ENCODE results near the gene MTG1.

MTG1 gene

DNA sequence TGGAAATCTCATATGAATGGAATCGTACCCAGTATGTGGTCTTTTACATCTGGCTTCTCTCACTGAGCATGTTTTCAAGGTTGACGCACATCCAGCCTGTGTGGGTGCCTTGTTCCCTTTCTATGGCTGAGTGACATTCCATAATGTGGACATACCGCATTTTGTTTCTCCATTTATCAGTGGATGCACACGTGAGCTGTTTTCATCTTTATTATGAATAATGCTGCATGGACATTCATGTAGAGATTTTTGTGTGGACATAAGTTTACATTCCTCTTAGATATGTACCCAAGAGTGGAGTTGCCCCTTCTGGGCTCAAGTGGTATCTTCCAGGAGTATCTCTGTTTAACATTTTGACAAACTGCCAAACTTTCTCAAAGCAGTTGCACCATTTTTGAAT is 58.5 kb downstream of the MTG1 start:
- no peak for DNase-seq (ENCODE audit: low read depth)

DNA sequence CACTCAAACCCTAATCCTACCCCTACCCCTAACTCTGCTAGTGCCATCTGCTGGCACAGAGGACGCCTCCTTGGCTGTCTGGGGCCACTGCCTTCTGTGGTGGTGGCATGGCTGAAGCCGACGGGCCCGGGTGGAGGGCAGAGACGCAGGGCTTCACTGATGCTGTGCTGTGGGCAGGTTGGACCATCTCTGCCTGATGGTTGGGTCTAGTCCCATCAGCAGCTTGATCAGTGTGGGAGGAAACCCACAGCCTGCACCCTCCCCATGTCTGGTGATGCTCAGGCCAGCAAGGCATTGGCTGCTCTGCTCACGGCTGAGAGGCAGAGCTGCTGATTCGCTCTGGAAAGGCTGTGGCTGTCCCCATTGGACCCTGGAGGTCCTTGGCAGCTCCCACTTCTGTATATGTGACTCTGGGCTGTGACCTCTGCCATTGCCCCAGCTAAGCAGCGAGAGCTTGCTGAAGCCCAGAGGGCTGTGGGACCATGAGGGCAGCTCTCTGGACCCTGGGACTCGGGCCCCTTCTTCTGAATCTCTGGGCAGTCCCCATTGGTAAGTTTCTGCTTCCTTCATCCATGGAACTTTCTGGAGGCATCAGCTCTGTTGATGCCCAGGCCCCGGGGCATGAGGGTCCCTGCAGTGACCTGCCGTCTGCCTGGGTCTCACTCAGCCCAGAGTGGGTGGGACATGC is 59.7 kb downstream of the MTG1 start, which contains the start of gene SCART1:
Gene SCART1, plus strand, starts transcription at position 430 of the 688 bp plus-strand sequence. Its CDS starts 53 bp downstream, at position 483.
- DNase-seq (ENCODE audit: low read depth), result no peak

DNA sequence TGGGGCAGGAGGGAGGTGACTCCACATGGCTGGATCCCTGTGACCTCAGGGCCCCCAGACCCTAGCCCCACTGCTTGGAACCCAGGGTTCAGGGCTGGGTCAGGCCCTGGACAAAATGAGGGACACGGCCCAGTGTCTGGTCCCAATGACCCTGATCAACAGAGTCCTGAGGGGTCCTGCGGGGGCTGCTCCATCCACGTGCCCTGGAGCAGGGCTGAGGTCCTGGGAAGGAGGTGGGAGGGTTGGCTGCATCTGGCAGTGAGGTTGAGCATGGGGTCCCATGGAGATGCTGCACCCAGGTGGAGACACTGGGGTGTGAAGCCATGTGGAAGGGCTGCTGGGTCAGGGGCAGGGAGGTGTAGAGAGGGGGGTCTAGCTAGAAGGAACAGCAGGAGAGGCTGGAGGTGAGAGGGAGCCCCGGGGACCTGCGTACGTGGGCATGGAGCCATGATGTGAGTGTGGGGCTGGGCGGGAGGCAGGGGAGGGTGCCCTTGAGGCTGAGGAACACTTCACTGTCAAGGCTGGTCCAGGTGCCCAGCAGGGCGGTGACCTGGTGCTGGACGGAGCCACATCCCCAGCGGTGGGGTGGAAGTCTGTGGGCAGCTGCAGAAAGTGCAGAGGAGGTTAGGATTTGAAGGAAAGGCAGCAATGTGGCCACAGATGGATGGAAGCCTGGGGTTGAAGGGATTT is 60.4 kb downstream of the MTG1 start:
- no peak for DNase-seq (ENCODE audit: low read depth)

DNA sequence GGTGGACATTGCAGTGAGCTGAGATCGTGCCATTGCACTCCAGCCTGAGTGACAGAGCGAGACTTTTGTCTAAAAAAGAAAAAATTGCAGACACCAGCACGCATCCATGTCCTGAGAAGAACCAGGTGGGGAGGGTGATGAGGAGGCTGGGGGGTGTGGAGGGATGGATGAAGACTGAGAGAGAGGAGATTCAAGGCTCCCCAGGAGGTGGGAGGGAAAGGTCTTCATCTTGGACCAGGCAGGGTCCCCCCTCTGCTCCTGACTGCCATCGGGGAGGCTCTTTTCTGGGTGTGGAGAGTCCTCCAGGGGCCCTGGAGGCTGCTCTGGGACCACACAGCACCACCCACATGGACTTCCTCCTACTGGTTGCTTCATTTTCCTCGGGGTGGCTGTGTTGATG is 61.2 kb downstream of the MTG1 start:
- DNase-seq (ENCODE audit: low read depth), result no peak

DNA sequence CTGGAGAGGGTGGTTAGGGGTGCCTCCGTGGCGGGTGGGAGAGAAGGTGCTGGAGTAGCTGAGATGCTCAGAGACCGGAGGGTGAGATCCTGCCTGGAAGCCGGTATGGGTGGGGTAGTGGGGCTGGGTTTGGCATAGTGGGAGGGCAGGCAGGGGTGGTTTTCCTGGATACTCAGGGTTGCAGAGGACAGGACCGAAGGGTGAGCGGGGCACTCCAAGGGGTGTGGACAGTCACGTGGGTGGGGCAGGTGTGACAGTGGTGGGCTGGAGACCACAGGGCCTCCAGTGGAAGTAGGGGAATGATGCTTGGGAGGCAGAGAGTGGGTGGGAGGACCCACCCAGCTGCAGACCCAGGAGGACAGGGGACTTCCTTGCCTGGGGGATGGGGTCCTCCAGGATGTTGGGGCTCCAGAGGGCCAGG is 61.7 kb downstream of the MTG1 start:
- no peak for DNase-seq (ENCODE audit: low read depth)

DNA sequence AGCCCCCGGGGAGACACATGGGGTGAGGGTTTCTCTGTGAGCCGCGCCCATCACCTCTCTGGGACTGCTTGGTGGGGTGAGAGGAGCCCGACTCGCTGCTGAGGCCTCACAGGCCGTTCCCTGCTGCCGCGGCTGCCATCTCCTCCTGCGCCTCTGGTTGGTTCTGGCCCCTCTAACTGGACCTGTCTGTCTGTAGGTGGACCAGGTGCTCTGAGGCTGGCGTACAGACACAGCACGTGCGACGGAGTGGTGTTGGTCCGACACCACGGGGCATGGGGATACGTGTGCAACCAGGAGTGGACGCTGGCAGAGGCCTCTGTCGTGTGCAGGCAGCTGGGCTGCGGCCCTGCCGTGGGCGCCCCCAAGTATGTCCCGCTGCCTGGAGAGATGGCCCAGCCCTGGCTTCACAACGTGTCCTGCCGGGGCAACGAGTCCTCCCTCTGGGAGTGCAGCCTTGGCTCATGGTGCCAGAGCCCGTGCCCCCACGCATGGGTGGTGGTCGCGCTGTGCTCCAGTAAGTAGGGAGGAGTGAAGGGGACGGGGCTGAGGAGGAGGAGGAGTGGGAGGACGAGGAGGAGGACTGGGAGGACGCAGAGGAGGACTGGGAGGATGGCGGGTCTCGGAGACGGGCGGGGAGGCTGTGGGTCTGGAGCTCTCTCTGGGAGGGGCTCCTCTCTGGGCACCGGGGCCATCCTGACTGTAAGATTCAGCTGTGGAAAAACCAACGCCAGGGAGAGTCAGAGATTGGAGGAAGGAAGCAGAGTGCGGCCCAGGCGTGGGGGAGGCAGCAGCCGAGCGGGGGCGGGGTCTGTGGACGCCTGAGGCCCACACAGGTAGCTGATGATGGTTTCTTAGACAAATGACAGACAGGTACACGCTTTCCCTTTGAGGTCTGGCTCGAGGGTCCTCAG is 62.3 kb downstream of the MTG1 start:
- no peak for DNase-seq (ENCODE audit: low read depth)

DNA sequence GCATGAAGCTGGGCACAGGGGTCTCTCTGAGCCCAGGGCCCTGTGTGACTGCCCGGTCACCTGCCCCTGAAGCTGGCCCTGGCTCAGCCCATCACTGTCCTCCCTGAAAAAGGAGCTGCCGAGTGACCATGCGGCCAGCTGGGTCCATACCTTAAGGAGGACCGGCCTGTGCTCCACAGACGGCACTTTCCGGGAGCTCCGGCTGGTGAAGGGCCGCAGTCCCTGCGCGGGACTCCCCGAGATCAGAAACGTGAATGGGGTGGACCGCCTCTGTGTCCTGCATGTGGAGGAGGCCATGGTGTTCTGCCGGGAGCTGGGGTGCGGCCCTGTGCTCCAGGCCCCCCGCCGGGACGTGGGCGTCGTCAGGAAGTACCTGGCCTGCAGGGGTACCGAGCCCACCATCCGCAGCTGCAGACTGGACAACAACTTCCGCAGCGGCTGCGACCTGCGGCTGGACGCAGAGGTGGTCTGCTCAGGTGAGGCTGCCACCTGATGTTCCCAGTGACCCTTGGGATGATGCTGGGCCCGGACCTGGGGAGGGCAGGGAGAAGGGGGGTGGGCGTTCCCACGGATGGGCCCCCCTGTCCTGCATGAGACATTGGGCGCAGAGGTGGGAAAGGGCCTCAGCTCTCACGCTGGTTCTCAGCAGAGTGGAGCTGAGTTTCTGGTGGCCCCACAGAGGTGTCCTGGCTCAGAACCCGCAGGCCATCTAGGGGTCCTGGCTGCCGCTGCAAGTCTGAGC is 63.3 kb downstream of the MTG1 start:
- DNase-seq (ENCODE audit: low read depth), result no peak

DNA sequence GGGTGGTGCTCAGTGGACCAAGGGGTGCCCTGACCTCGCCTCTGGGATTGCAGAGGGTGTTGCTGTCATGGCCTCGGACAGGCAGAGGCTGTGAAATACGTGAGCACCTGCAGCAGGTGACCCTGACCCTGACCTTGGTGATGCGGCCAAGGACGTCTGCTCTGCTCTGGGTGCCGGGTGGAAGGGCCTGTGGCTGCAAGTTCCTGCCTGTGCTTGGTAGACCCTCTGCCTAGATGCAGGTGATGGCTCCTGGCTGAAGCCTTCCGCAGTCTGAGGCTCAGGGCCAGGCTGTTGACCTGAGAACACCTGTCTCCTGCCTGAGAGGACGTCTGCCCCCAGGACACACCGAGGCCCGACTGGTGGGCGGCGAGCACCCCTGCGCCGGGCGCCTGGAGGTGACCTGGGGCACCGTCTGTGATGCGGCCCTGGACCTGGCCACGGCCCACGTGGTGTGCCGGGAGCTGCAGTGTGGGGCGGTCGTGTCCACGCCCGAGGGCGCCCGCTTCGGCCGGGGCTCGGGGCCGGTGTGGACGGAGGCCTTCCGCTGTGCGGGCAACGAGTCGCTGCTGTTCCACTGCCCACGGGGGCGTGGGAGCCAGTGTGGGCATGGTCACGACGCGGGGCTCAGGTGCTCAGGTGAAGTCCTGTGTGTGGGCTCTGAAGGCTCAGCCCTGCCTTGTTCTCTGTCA is 64.2 kb downstream of the MTG1 start:
- DNase-seq (ENCODE audit: low read depth), result no peak

DNA sequence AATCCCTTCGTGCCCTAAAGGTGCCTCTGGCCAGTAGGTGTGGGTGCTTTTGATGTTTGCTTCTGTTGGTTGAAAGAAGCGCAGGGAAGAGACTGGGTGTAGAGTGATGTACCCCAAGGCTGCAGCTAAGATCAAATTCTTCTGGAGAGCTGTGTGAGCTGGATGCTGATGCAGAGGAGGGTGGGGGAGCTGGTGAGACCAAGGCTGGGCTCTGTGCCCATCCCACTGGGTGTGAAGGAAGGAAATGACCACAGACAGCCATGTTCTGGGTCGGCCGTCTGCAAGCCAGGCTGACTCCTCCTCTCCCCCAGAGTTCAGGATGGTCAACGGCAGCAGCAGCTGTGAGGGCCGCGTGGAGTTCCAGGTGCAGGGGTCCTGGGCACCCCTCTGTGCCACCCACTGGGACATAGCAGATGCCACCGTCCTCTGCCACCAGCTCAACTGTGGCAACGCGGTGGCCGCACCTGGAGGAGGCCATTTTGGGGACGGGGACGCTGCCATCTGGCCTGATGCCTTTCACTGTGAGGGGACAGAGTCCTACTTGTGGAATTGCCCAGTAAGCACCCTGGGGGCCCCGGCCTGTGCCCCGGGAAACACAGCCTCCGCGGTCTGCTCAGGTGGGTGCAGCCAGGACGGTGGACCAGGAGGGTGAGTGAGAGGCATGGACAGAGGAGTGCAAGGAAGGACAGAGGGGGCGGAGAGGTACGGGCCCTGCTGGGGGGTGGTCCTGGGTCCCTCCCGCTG is 64.9 kb downstream of the MTG1 start:
- no peak for DNase-seq (ENCODE audit: low read depth)

DNA sequence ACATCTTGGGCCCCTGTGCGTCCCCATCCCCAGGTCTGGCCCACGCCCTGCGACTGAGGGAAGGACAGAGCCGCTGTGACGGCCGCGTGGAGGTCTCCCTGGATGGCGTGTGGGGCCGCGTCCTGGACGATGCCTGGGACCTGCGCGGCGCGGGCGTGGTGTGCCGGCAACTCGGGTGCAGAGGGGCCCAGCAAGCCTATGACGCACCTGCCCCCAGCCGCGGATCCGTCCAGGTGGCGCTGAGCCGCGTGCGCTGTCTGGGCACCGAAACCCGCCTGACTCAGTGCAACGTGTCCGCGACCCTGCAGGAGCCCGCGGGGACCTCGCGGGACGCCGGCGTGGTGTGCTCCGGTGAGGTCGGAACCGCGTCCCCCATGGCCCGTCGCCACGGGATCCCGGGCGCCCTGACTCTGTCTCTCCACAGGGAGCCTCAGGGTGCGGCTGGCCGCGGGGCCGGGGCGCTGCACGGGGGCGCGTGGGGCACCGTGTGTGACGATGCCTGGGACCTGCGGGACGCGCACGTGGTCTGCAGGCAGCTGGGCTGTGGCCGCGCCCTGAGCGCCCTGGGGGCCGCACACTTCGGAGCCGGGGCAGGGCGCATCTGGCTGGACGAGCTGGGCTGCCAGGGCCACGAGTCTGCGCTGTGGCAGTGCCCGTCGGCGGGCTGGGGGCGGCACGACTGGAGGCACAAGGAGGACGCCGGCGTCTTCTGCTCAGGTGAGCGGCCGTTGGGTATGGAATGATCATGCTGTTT is 65.7 kb downstream of the MTG1 start:
- DNase-seq (ENCODE audit: low read depth), result no peak

DNA sequence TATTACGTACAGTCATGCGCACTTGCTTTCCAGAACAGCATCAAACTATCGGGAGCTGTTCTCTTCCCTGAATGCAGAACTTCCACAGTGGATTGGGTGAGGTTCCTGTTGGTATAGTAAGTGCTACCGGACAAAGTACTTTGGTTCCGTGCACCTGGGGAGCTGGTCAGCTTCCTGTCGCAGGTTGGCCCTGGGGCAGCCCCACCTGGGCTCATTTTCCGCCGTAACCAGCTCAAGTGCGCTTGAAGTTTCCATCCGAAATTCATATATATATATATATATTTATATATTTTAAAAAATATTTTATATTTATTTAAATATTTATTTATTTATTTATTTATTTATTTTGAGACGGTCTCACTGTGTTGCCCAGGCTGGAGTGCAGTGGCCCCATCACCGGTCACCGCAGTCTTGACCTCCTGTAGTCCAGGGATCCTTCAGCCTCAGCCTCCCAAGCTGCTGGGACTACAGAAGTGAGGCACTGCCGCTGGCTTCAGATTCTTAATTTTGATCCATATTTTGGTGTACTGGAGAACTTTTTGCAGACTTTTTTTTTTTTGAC is 66.3 kb downstream of the MTG1 start:
- DNase-seq (ENCODE audit: low read depth), result no peak

DNA sequence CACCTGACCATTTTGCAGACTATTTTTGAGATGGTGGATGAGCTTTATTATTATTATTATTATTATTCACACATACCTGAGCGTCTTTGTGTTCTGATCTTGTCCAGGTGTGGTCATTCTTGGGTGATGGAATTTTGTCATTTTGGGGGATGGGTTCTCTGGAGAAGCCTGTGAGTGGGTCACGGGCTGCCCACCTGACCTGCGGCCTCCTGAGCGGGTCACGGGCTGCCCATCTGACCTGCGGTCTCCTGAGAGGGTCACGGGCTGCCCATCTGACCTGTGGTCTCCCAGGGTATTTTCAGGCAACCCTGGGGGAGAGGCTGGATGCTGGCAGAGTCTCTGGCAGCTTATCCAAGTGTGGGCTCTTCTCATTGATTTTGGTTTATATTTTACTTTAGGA is 67.1 kb downstream of the MTG1 start:
- DNase-seq (ENCODE audit: low read depth), result no peak

DNA sequence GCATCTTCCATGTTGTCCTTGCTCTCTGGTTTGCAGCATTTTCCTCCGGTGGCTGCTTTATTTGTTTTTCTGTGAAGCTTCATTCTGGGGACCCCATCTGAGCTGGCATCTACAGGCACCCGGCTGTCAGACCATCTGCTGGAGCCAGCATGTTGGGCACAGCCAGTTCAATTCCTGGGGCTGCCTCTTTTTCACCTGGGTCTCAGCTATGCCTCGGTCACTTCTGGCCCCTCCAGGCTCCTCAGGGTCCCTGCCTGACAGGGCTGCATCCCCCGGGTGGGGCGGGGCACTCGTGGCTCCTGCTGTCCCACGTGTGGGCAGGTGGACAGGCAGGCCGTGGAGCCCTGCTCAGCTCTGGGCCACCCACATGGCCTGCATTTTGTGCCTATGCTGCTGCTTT is 67.9 kb downstream of the MTG1 start:
- no peak for DNase-seq (ENCODE audit: low read depth)

DNA sequence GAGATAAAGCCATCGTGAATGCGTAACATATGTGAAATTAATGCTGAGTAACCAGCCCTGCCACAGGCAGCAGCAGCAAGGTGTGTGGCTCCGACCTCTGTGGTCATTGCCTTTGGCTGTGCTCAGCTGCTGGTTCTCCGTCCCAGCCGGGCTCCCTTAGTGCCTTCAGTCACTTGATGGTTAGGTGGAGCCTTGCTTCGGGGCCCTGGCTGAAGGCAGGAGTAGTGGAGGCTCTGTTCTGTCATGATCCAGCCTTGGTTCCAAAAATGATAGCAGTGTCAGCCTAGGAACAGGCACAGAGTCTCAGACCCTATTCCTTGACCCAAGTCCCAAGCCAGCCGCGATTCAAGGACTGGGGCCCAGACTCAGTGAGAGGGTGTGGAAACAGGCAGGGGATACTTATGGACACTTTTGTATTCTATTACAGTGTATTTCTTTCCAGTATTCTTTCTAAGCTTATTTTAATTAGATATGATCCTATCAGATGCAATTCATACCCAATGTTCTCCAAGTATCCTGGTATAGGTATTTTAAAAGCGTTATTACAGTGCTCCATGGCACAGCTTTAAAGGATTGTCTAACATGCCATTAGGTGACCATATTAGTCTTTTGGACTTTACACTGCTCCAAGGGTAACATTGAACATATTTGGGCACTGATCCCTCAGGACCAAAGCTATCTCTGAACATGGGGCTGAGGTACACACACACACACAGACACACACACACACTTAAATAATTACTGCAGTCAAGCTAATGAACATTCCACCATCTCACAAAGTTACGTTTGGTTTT is 68.8 kb downstream of the MTG1 start:
- DNase-seq (ENCODE audit: low read depth), result no peak

DNA sequence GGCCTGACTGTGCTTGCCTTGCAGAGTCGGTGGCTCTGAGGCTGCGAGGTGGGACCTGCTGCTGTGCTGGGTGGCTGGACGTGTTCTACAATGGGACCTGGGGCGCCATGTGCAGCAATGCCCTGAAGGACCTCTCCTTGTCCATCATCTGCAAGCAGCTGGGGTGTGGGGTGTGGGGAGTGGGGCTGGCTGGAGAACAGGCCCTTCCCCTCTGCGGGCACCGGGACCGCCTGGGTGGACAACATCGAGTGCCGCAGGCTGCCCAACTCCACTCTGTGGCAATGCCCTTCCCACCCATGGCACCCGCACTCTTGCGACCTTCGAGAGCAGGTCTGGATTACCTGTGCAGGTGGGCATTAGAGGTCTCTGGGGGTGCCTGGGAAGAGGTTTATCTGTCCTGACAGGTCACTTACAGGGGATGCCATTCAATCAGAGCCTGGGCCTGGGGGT is 70.7 kb downstream of the MTG1 start:
- DNase-seq (ENCODE audit: low read depth), result no peak

DNA sequence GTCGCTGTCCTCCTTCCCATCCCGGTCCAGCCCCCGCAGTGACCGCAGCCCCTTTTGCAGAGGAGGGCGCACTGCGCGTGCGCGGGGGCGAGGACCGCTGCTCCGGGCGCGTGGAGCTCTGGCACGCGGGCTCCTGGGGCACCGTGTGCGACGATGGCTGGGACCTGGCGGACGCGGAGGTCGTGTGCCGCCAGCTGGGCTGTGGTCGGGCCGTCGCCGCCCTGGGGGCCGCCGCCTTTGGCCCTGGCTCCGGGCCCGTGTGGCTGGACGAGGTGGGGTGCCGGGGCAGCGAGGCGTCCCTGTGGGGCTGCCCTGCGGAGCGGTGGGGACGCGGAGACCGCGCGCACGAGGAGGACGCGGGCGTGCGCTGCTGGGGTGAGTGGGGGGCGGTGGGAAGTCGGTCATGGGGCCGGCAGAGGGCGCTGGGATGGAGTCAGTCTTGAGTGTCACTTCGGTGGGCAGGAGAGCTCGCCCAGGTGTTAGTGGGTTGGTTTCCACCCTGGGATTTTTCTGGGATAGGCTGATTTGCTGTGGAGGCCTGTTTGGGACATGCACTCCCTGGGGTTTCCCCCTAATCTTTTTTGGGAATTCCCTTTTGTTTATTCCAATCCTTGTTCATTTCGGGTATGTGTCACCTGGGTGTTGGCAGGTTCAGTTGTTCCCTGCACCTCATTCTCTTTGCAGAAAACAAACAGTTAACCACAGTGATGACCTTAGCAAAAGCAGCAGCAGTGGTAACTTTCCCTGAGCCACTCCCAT is 71.4 kb downstream of the MTG1 start:
- DNase-seq (ENCODE audit: low read depth), result no peak

DNA sequence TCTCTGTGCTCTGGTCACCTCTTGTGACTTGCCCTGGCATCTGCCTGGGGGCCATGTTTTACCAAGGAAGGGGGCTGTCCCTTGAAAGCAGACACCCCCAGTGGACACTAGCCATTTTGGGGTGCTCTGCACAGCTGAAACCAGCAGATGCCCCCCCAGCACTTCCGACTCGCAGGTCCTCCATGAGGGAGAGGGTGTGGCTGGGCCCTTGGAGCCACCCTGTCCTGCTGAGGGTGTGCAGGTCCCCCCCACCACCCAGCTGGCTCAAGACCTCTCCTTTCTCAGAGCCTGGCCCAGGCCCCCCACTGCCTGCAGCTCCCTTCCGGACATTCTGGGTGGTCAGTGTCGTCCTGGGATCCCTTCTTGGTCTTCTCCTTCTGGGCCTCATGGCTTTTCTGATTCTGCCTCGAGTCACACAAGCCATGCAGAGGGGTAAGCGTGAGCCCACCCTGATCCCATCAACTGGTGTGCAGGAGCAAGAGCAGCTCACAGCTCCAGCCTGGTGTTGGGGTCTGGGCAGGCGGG is 72.1 kb downstream of the MTG1 start:
- DNase-seq (ENCODE audit: low read depth), result no peak
